ENCODE results near the gene TMEFF2.
"Not testable (repeated sequence)": the region's sequence is repeated elsewhere in the genome, so short reads cannot be mapped to it uniquely, and the experiment has no call there.

TMEFF2 gene

GRCh38 chr2:192155511-192156118 lies 39.1 kb downstream of the TMEFF2 start:
- H3K4me3 Mint-ChIP-seq: no peak overlapping the region
- no peaks in the 10 kb centered on the region for H3K9me3 Mint-ChIP-seq
- H3K36me3 Mint-ChIP-seq (ENCODE audit: low read depth): no peaks in the 10 kb centered on the region
- no peaks in the 10 kb centered on the region for H3K4me1 Mint-ChIP-seq (ENCODE audit: low read depth)
- peaks cover 25% of the 10 kb centered on the region for H3K27me3 Mint-ChIP-seq (ENCODE audit: low read depth)
- no peak overlapping the region for H3K27ac Mint-ChIP-seq

DNA sequence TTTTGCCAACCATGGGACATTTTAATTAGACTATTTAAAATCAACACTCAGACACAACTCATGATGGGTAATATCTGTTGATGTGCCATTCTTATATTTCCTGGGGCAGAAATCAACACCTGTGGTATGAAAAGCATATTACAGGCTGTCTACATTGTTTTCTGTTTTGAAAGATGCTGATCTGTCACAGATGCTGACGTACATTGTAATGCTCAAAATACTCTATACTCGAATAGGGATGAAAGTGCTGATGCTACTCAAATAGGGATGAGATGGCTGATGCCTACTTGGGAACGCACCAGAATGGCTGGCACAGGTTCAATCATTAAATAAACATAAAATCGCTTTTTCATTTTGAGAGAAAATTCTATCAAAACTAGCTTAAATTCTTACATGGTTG lies 41.2 kb downstream of the TMEFF2 start:
- Mint-ChIP-seq H3K4me3 (no peak overlapping the region), H3K36me3 (ENCODE audit: low read depth) (no peaks in the 10 kb centered on the region), H3K27ac (no peak overlapping the region), H3K4me1 (ENCODE audit: low read depth) (no peaks in the 10 kb centered on the region), H3K27me3 (ENCODE audit: low read depth) (peaks cover 22% of the 10 kb centered on the region), H3K9me3 (no peaks in the 10 kb centered on the region)

GRCh38 chr2:192151853-192152252 lies 42.9 kb downstream of the TMEFF2 start:
- Mint-ChIP-seq H3K4me1 (ENCODE audit: low read depth) (no peaks in the 10 kb centered on the region), H3K27me3 (ENCODE audit: low read depth) (peaks cover 17% of the 10 kb centered on the region), H3K9me3 (no peaks in the 10 kb centered on the region), H3K4me3 (no peak overlapping the region), H3K27ac (no peak overlapping the region), H3K36me3 (ENCODE audit: low read depth) (no peaks in the 10 kb centered on the region)

- Mint-ChIP-seq H3K4me1 (ENCODE audit: low read depth) (no peaks in the 10 kb centered on the region), H3K4me3 (no peak overlapping the region), H3K9me3 (no peaks in the 10 kb centered on the region), H3K27ac (no peak overlapping the region), H3K36me3 (ENCODE audit: low read depth) (no peaks in the 10 kb centered on the region), H3K27me3 (ENCODE audit: low read depth) (peaks cover 10% of the 10 kb centered on the region)
These were observed 44.6 kb downstream of the TMEFF2 start for GRCh38 chr2:192150166-192150565.

GRCh38 chr2:192148620-192149321 lies 46.0 kb downstream of the TMEFF2 start:
- no peak overlapping the region for H3K27ac Mint-ChIP-seq
- H3K4me3 Mint-ChIP-seq: no peak overlapping the region
- no peaks in the 10 kb centered on the region for H3K36me3 Mint-ChIP-seq (ENCODE audit: low read depth)
- H3K9me3 Mint-ChIP-seq: no peaks in the 10 kb centered on the region
- H3K4me1 Mint-ChIP-seq (ENCODE audit: low read depth): no peaks in the 10 kb centered on the region
- peaks cover 5% of the 10 kb centered on the region for H3K27me3 Mint-ChIP-seq (ENCODE audit: low read depth)

GRCh38 chr2:192148241-192148619 lies 46.5 kb downstream of the TMEFF2 start:
- H3K4me3 Mint-ChIP-seq: no peak overlapping the region
- no peaks in the 10 kb centered on the region for H3K4me1 Mint-ChIP-seq (ENCODE audit: low read depth)
- peaks cover 7% of the 10 kb centered on the region for H3K27me3 Mint-ChIP-seq (ENCODE audit: low read depth)
- H3K36me3 Mint-ChIP-seq (ENCODE audit: low read depth): no peaks in the 10 kb centered on the region
- no peak overlapping the region for H3K27ac Mint-ChIP-seq
- H3K9me3 Mint-ChIP-seq: no peaks in the 10 kb centered on the region

GRCh38 chr2:192146069-192147015 lies 48.4 kb downstream of the TMEFF2 start:
- H3K36me3 Mint-ChIP-seq (ENCODE audit: low read depth): no peaks in the 10 kb centered on the region
- no peaks in the 10 kb centered on the region for H3K9me3 Mint-ChIP-seq
- H3K27ac Mint-ChIP-seq: no peak overlapping the region
- no peaks in the 10 kb centered on the region for H3K4me1 Mint-ChIP-seq (ENCODE audit: low read depth)
- H3K27me3 Mint-ChIP-seq (ENCODE audit: low read depth): peaks cover 7% of the 10 kb centered on the region
- H3K4me3 Mint-ChIP-seq: no peak overlapping the region

DNA sequence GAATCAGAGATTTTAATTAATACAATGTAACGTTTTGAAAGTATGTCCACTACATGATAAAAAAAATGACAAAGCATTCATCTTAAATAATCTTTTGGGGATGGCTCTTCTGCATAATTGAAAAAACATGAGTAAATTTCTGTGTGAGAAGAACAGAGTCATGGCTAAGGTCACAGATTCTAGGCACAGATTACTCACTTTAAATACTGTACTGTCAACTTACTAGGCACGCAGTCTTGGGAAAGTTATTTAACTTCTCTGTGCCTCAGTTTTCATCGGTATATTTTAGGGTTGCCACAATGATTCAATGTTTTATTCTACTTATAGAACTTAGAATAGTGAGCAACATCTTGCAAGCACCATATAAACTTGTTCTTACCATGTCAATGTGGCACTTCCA lies 49.2 kb downstream of the TMEFF2 start:
- peaks cover 7% of the 10 kb centered on the region for H3K27me3 Mint-ChIP-seq (ENCODE audit: low read depth)
- no peak overlapping the region for H3K27ac Mint-ChIP-seq
- no peaks in the 10 kb centered on the region for H3K4me1 Mint-ChIP-seq (ENCODE audit: low read depth)

DNA sequence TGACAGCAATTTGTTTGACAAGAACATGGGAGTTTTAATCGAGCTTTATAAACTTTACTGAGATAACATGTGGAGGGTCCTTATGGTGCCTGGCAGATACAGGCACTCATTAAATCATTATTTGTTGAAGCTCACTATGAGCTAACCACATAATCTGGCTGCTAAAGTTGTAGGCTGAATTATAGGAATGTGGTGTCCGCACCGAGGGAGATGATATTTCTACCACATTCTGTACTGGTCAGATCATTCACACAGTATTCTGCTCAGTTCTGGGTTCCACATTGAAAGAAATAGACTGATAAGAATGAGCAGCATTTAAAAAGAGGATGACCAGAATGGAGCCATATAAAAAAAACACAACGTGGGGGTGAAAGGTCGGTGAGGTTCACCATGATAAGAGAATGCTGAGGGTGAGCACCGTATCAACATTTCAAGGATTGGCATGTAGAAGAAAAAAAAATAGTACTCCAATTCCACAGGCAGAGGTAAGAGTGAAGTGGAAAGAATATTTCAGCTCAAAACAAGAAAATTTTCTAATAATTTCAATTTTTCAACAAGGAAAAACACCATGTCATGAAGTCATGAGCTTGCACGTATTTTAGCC lies 54.4 kb downstream of the TMEFF2 start:
- no peak overlapping the region for H3K4me3 Mint-ChIP-seq
- no peaks in the 10 kb centered on the region for H3K36me3 Mint-ChIP-seq (ENCODE audit: low read depth)
- H3K9me3 Mint-ChIP-seq: no peaks in the 10 kb centered on the region
- peaks cover 11% of the 10 kb centered on the region for H3K27me3 Mint-ChIP-seq (ENCODE audit: low read depth)
- H3K4me1 Mint-ChIP-seq (ENCODE audit: low read depth): no peaks in the 10 kb centered on the region
- H3K27ac Mint-ChIP-seq: no peak overlapping the region

More for the DNA sequence above, 49.2 kb downstream of the TMEFF2 start:
- no peaks in the 10 kb centered on the region for H3K36me3 Mint-ChIP-seq (ENCODE audit: low read depth)
- H3K4me3 Mint-ChIP-seq: no peak overlapping the region
- H3K9me3 Mint-ChIP-seq: no peaks in the 10 kb centered on the region

- H3K9me3 Mint-ChIP-seq: no peaks in the 10 kb centered on the region
- H3K27ac Mint-ChIP-seq: no peak overlapping the region
- peaks cover 11% of the 10 kb centered on the region for H3K27me3 Mint-ChIP-seq (ENCODE audit: low read depth)
- no peaks in the 10 kb centered on the region for H3K4me1 Mint-ChIP-seq (ENCODE audit: low read depth)
- H3K36me3 Mint-ChIP-seq (ENCODE audit: low read depth): no peaks in the 10 kb centered on the region
- no peak overlapping the region for H3K4me3 Mint-ChIP-seq
These were observed 54.9 kb downstream of the TMEFF2 start for GRCh38 chr2:192139813-192140212.

DNA sequence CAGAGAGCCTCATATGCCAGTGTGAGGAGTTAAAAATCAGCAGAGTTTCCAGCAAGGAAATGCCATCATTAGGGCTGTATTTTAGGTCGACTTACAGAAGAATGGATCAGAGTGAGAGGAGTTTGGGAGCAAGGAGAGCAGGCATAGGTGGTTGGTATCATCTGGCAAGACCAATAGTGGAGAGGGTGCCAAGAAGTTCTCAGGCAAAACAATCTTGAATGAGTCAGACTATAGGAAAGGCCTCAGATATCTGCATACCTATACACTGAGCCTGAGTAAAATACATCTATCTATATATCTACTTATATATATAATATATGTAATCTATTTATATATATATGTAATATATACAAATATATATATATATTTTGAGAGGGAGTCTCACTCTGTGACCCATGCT lies 57.3 kb downstream of the TMEFF2 start:
- Mint-ChIP-seq H3K4me1 (ENCODE audit: low read depth) (no peaks in the 10 kb centered on the region), H3K4me3 (no peak overlapping the region), H3K9me3 (no peaks in the 10 kb centered on the region), H3K27ac (no peak overlapping the region), H3K36me3 (ENCODE audit: low read depth) (no peaks in the 10 kb centered on the region), H3K27me3 (ENCODE audit: low read depth) (peaks cover 4% of the 10 kb centered on the region)

DNA sequence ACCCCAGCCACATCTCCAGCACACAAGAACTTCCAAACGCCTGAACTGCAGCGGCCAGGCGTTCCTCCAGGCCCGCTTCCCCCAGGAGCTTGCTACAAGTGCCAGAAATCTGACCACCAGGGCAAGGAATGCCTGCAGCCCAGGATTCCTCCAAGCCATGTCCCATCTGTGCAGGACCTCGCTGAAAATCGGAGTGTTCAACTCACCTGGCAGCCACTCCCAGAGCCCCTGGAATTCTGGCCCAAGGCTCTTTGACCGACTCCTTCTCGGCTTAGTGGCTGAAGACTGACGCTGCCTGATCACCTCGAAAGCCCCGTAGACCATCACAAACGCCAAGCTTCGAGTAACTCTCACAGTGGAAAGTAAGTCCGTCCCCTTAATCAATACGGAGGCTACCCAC lies 62.1 kb downstream of the TMEFF2 start:
- not testable (repeated sequence) for H3K27me3 Mint-ChIP-seq (ENCODE audit: low read depth); H3K36me3 Mint-ChIP-seq (ENCODE audit: low read depth); H3K4me1 Mint-ChIP-seq (ENCODE audit: low read depth); H3K4me3 Mint-ChIP-seq; H3K27ac Mint-ChIP-seq; H3K9me3 Mint-ChIP-seq

DNA sequence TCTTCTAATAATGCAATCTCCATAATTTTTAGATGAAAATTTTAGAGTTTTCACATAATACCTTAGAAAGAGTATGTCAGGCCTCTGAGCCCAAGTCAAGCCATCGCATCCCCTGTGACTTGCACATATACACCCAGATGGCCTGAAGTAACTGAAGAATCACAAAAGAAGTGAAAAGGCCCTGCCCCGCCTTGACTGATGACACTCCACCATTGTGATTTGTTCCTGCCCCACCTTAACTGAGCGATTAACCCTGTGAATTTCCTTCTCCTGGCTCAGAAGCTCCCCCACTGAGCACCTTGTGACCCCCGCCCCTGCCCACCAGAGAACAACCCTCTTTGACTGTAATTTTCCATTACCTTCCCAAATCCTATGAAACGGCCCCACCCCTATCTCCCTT lies 64.4 kb downstream of the TMEFF2 start:
- H3K4me3 Mint-ChIP-seq; H3K9me3 Mint-ChIP-seq; H3K27me3 Mint-ChIP-seq (ENCODE audit: low read depth); H3K27ac Mint-ChIP-seq; H3K36me3 Mint-ChIP-seq (ENCODE audit: low read depth); H3K4me1 Mint-ChIP-seq (ENCODE audit: low read depth): not testable (repeated sequence)

GRCh38 chr2:192128655-192129054 lies 66.1 kb downstream of the TMEFF2 start:
- H3K9me3 Mint-ChIP-seq: no peaks in the 10 kb centered on the region
- H3K4me1 Mint-ChIP-seq (ENCODE audit: low read depth): no peaks in the 10 kb centered on the region
- peaks cover 4% of the 10 kb centered on the region for H3K27me3 Mint-ChIP-seq (ENCODE audit: low read depth)
- H3K4me3 Mint-ChIP-seq: no peak overlapping the region
- H3K27ac Mint-ChIP-seq: no peak overlapping the region
- no peaks in the 10 kb centered on the region for H3K36me3 Mint-ChIP-seq (ENCODE audit: low read depth)
